Measurements from ENCODE around the gene AAR2. TPM values are rescaled to one million over a fixed set of nuclear protein-coding genes. Genes with fewer than 3 reads are reported as not detected.

The AAR2 gene
- total RNA-seq, 1 experiment from 2014 or later: 60.0 TPM

DNA sequence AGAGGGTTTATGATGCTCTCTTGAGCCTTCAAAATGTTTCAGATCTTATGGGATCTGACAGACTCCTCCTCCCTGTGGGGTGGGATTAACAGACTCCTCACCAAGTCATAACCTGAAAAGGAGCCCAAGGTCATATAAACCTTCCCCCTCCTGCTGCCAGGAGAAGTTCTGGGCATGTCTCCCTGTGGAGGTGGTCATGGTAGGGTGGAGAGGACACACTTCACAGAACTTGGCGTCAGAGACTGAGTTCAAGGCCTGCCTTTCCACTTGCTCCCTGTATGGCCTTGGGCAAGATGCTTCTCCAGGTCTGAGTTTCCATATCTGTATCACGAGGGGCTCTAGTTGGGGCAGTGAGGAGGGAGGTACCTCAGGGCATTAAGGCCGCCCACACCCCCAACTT lies 32.4 kb upstream of the AAR2 start:
- Histone ChIP-seq H3K4me1 (no peaks in the 10 kb centered on the region), H3K36me3 (ENCODE audit: control insufficient read depth, insufficient read depth, low read length) (no peaks in the 10 kb centered on the region), H3K9me3 (no peaks in the 10 kb centered on the region), H3K27me3 (replicated peaks; ENCODE audit: control insufficient read depth, insufficient read depth, low read length) (no peaks in the 10 kb centered on the region), H3K4me3 (ENCODE audit: low read depth, low read length) (no peak overlapping the region)
- BruUV-seq (replicated peaks): no TSS peak
- Mint-ChIP-seq H3K27me3 (ENCODE audit: insufficient read depth, unreplicated experiment) (no peaks in the 10 kb centered on the region), H3K36me3 (ENCODE audit: insufficient read depth, unreplicated experiment) (peaks cover 42% of the 10 kb centered on the region), H3K9me3 (ENCODE audit: unreplicated experiment) (no peaks in the 10 kb centered on the region), H3K27ac (ENCODE audit: unreplicated experiment) (no peak overlapping the region), H3K4me1 (ENCODE audit: low read depth, unreplicated experiment) (no peaks in the 10 kb centered on the region), H3K4me3 (ENCODE audit: unreplicated experiment) (no peak overlapping the region)
- POLR2A ChIA-PET: no interaction called here
- DNase-seq: no peak
- intact Hi-C loops (cut with micrococcal nuclease; ENCODE audit: unreplicated experiment): loop anchor here (1.0 kb wide), 1 partner anchor 235 kb away; no protein-coding TSS in a partner anchor
- TF ChIP-seq, protein P1, sequence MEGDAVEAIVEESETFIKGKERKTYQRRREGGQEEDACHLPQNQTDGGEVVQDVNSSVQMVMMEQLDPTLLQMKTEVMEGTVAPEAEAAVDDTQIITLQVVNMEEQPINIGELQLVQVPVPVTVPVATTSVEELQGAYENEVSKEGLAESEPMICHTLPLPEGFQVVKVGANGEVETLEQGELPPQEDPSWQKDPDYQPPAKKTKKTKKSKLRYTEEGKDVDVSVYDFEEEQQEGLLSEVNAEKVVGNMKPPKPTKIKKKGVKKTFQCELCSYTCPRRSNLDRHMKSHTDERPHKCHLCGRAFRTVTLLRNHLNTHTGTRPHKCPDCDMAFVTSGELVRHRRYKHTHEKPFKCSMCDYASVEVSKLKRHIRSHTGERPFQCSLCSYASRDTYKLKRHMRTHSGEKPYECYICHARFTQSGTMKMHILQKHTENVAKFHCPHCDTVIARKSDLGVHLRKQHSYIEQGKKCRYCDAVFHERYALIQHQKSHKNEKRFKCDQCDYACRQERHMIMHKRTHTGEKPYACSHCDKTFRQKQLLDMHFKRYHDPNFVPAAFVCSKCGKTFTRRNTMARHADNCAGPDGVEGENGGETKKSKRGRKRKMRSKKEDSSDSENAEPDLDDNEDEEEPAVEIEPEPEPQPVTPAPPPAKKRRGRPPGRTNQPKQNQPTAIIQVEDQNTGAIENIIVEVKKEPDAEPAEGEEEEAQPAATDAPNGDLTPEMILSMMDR (IDR thresholded peaks at IDR 0.05; ENCODE audit: insufficient read depth in 1 of 2, low read depth in 1 of 2, low read length in 1 of 2, severe bottlenecking in 1 of 2, unreplicated experiment in 1 of 2): no peak
- CTCF ChIA-PET: interaction anchor here (0.7 to 2.6 kb wide), 5 partner anchors 15 to 250 kb away, joined by 3 to 38 read pairs (median 10); partner anchors contain the start of gene SCAND1

GRCh38 chr20:36205026-36205425 lies 31.3 kb upstream of the AAR2 start:
- Histone ChIP-seq H3K27me3 (replicated peaks; ENCODE audit: control insufficient read depth, insufficient read depth, low read length) (no peaks in the 10 kb centered on the region), H3K4me3 (ENCODE audit: low read depth, low read length) (no peak overlapping the region), H3K36me3 (ENCODE audit: control insufficient read depth, insufficient read depth, low read length) (0 out of 2 replicates have a peak, but pooled peaks cover 2% of the 10 kb centered on the region), H3K9me3 (no peaks in the 10 kb centered on the region), H3K4me1 (no peaks in the 10 kb centered on the region)
- peaks cover 36% of the 10 kb centered on the region for H3K36me3 Mint-ChIP-seq (ENCODE audit: insufficient read depth, unreplicated experiment)
- no peak overlapping the region for H3K27ac Mint-ChIP-seq (ENCODE audit: unreplicated experiment)
- H3K4me3 Mint-ChIP-seq (ENCODE audit: unreplicated experiment): no peak overlapping the region
- H3K27me3 Mint-ChIP-seq (ENCODE audit: insufficient read depth, unreplicated experiment): no peaks in the 10 kb centered on the region
- POLR2A ChIA-PET: no interaction called here
- CTCF ChIA-PET: no interaction called here
- no peaks in the 10 kb centered on the region for H3K9me3 Mint-ChIP-seq (ENCODE audit: unreplicated experiment)
- no TSS peak for BruUV-seq (replicated peaks)
- TF ChIP-seq, protein P1 (IDR thresholded peaks at IDR 0.05; ENCODE audit: insufficient read depth in 1 of 2, low read depth in 1 of 2, low read length in 1 of 2, severe bottlenecking in 1 of 2, unreplicated experiment in 1 of 2): no peak
- no peaks in the 10 kb centered on the region for H3K4me1 Mint-ChIP-seq (ENCODE audit: low read depth, unreplicated experiment)
- no peak for DNase-seq
- intact Hi-C loops (cut with micrococcal nuclease; ENCODE audit: unreplicated experiment): no loop called here

DNA sequence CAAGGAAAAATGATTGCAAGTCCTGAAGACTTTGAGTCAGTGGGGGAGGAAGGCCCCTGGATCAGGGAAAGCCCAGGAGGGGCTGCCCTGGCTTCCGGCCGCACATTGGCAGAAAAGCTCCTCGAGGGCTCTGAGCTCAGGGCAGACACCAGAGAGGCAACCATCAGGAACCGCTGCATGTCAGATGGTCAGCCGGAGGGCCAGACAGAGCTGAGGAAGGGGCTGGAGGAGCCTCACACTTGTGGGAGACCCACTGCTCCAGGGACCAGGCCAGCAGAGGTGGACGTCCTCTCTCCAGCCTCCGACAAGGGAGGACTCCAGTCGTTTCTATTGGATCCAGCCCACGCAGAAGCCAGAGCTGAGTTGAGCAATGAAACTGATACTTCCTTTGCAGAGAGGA lies 30.2 kb upstream of the AAR2 start:
- Histone ChIP-seq H3K9me3 (no peaks in the 10 kb centered on the region), H3K36me3 (ENCODE audit: control insufficient read depth, insufficient read depth, low read length) (0 out of 2 replicates have a peak, but pooled peaks cover 2% of the 10 kb centered on the region), H3K4me3 (ENCODE audit: low read depth, low read length) (no peak overlapping the region), H3K4me1 (no peaks in the 10 kb centered on the region), H3K27me3 (replicated peaks; ENCODE audit: control insufficient read depth, insufficient read depth, low read length) (no peaks in the 10 kb centered on the region)
- no peaks in the 10 kb centered on the region for H3K4me1 Mint-ChIP-seq (ENCODE audit: low read depth, unreplicated experiment)
- intact Hi-C loops (cut with micrococcal nuclease; ENCODE audit: unreplicated experiment): no loop called here
- H3K9me3 Mint-ChIP-seq (ENCODE audit: unreplicated experiment): no peaks in the 10 kb centered on the region
- H3K27me3 Mint-ChIP-seq (ENCODE audit: insufficient read depth, unreplicated experiment): no peaks in the 10 kb centered on the region
- H3K27ac Mint-ChIP-seq (ENCODE audit: unreplicated experiment): no peak overlapping the region
- no peak for DNase-seq
- TF ChIP-seq, protein P1 (IDR thresholded peaks at IDR 0.05; ENCODE audit: insufficient read depth in 1 of 2, low read depth in 1 of 2, low read length in 1 of 2, severe bottlenecking in 1 of 2, unreplicated experiment in 1 of 2): no peak
- no peak overlapping the region for H3K4me3 Mint-ChIP-seq (ENCODE audit: unreplicated experiment)
- BruUV-seq (replicated peaks): no TSS peak
- CTCF ChIA-PET: interaction anchor here (0.6 kb wide), 2 partner anchors 88 to 222 kb away, joined by 3 read pairs; no protein-coding TSS in a partner anchor
- peaks cover 46% of the 10 kb centered on the region for H3K36me3 Mint-ChIP-seq (ENCODE audit: insufficient read depth, unreplicated experiment)
- POLR2A ChIA-PET: no interaction called here
